ENCODE results near the gene HHEX.

DNA sequence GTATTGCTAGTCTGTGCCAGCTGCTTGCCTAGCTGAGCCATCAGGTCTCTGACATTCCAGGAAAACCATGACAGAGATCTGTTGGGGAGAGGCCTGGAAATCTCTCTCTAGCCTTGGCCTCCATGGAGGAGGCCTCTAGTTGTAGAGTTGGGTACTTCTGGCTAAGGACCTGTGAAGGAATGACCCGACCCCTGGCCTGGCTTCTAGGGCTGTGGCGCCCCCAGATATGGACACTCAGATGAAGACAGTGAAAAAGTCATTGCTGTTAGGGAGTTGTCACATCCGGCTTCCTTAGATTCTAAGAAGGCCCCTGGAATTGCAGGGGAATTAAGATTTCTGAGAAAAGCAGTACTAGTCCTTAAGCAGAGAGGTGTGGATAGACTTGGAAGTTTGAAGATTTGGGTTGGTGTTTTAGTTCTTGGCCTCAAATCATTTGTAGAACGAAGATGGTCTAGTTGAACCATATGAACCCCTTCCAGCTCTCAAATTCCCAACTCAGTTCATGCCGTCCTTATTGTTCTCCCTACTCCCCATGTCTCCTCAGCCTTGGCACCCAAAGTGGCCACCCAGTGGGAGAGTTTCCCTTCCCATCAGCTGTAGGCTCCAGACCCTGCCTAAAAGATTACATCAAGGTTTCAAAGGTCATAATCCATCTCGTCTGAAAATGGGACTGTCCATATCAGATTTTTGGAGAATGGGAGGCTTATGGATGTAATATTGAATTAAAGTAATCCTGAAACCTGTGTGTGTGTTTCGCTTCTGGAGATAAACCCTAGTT, 7.0 kb downstream of the HHEX start:
- TF ChIP-seq SMC3 (IDR thresholded peaks at IDR 0.05) (no peak), CTCF (IDR thresholded peaks at IDR 0.05) (no peak), USF2 (IDR thresholded peaks at IDR 0.05) (no peak), ZNF302 (CRISPR knock-in tag; IDR thresholded peaks at IDR 0.05) (no peak), PHF8 (IDR thresholded peaks at IDR 0.05; ENCODE audit: borderline replicate concordance, low read depth) (no peak)
- TF ChIP-seq, protein P1, sequence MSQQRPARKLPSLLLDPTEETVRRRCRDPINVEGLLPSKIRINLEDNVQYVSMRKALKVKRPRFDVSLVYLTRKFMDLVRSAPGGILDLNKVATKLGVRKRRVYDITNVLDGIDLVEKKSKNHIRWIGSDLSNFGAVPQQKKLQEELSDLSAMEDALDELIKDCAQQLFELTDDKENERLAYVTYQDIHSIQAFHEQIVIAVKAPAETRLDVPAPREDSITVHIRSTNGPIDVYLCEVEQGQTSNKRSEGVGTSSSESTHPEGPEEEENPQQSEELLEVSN (IDR thresholded peaks at IDR 0.05; ENCODE audit: borderline replicate concordance, low read depth), result no peak
- TF ChIP-seq, protein P2, sequence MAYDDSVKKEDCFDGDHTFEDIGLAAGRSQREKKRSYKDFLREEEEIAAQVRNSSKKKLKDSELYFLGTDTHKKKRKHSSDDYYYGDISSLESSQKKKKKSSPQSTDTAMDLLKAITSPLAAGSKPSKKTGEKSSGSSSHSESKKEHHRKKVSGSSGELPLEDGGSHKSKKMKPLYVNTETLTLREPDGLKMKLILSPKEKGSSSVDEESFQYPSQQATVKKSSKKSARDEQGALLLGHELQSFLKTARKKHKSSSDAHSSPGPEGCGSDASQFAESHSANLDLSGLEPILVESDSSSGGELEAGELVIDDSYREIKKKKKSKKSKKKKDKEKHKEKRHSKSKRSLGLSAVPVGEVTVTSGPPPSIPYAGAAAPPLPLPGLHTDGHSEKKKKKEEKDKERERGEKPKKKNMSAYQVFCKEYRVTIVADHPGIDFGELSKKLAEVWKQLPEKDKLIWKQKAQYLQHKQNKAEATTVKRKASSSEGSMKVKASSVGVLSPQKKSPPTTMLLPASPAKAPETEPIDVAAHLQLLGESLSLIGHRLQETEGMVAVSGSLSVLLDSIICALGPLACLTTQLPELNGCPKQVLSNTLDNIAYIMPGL (CRISPR knock-in tag; IDR thresholded peaks at IDR 0.05; ENCODE audit: borderline replicate concordance), result no peak
- TF ChIP-seq, protein P3, sequence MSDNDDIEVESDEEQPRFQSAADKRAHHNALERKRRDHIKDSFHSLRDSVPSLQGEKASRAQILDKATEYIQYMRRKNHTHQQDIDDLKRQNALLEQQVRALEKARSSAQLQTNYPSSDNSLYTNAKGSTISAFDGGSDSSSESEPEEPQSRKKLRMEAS (IDR thresholded peaks at IDR 0.05), result no peak
